ENCODE measurements around the gene STPG3.
"Not testable (repeated sequence)": the region's sequence is repeated elsewhere in the genome, so short reads cannot be mapped to it uniquely, and the experiment has no call there.

STPG3 gene

DNA sequence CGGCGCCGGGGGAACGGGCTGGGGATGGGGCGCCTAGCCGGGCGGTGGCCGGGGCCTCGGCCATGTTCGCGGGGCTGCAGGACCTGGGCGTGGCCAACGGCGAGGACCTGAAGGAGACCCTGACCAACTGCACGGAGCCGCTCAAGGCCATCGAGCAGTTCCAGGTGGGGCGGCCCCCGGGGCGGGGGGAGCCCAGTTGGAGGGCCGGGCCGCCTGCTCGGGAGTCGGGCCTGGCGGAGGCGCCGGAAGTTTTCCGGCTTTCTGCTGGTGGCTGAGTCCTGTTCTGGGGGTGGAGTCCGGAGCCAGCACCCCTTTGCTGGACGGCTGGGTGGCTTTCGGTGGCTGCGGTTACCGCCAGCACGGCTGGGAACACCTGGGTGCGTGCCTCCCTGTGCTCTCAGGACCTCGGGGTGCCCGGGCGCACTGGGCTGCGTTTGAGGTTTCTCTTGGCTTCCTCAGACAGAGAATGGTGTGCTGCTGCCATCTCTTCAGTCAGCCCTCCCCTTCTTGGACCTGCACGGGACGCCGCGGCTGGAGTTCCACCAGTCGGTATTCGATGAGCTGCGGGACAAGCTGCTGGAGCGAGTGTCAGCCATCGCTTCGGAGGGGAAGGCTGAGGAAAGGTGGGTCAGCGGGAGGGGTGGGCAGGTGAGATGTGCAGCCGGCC, 4.5 kb downstream of the STPG3 start:
- Histone ChIP-seq H3K27ac (peak overlapping the region; percentile 27 to 95 (median 87)), H3K4me3 (peak overlapping the region; percentile 73 to 100 (median 99))

GRCh38 chr9:137256362-137256761, 5.3 kb downstream of the STPG3 start:
- Histone ChIP-seq H3K4me3 (peak overlapping the region in 6 of 7 experiments; percentile 73 to 100 (median 100)), H3K27ac (peak overlapping the region in 2 of 21 experiments; percentile 89 to 95)

DNA sequence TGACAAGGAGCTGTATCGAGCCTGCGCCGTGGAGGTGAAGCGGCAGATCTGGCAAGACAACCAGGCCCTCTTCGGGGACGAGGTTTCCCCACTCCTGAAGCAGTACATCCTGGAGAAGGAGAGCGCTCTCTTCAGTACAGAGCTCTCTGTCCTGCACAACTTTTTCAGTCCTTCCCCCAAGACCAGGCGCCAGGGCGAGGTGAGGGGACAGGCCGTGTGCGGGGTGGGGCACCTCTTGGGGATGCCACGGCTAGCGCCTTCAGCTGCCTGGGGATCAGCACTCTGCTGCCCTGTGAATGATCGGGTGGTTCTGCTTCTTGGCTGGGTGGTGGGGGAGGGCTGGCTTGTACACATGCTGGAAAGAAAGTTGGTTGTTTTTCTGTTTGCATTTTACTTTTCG, 5.8 kb downstream of the STPG3 start:
- Histone ChIP-seq H3K27ac (no peak overlapping the region), H3K4me3 (no peak overlapping the region)

- H3K27ac ChIP-seq, result not testable (repeated sequence)
Observed at GRCh38 chr9:137262173-137262908, 11.3 kb downstream of the STPG3 start.

GRCh38 chr9:137262909-137263285, 11.8 kb downstream of the STPG3 start:
- Histone ChIP-seq H3K27ac (no peak overlapping the region), H3K4me3 (no peak overlapping the region)

More at GRCh38 chr9:137262173-137262908, 11.3 kb downstream of the STPG3 start:
- not testable (repeated sequence) for H3K4me3 ChIP-seq

DNA sequence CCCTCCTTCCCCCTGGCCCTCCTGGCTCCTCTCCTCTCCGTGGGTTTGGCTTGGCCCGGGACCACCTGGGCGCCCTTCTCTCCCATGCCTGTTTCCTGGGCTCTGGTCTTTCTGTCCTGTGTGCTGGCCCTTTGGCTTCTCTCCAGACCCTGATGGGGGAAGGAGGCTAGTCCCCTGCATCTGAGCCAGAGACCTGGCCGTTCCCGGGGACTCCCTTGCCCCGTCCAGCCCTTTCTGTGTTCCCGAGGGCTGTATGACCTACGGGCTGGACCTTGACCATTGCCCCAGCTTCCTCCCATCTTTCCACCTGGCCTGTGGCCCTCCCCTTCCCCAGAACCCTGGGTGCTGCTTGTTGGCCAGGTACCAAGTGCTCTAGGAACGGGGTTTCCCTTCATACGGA, 12.4 kb downstream of the STPG3 start:
- Histone ChIP-seq H3K4me3 (no peak overlapping the region), H3K27ac (no peak overlapping the region)

DNA sequence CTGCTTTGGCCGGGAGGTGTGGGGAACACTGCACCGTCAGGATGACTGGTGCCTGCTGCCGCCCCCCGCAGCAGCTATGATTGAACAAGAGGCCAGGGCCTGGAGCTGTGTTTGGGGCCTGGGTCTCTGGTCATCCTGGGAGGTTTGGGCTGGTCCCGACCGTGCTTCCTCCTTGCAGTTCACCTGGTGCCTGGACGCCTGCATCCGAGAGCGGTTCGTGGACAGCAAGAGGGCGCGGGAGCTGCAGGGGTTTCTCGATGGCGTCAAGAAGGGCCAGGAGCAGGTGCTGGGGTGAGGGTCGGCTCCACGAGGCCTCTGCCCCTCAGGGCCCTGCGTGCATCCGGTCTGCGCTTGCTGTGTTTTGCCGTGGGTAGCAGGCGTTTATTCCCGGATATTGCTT, 13.0 kb downstream of the STPG3 start:
- Histone ChIP-seq H3K4me3 (no peak overlapping the region), H3K27ac (no peak overlapping the region)

GRCh38 chr9:137265496-137266161, 14.5 kb downstream of the STPG3 start:
- H3K27ac ChIP-seq, result no peak overlapping the region
- no peak overlapping the region for H3K4me3 ChIP-seq

DNA sequence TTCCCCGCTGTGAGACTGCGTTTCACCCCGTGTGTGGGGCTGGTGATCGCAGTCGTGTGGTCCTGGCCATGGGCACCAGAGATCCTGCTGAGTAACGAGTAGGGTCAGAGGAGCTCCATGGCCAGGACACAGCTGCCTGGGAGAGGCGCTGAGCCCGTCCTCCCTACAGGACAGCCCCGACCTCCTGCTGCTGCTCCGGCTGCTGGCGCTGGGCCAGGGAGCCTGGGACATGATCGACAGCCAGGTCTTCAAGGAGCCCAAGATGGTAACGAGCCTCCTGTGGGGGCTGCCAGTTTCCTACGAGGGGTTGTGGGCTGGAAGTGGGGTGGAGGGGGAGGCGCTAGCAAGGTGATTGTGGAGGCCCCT, 15.1 kb downstream of the STPG3 start:
- Histone ChIP-seq H3K27ac (no peak overlapping the region), H3K4me3 (no peak overlapping the region)

DNA sequence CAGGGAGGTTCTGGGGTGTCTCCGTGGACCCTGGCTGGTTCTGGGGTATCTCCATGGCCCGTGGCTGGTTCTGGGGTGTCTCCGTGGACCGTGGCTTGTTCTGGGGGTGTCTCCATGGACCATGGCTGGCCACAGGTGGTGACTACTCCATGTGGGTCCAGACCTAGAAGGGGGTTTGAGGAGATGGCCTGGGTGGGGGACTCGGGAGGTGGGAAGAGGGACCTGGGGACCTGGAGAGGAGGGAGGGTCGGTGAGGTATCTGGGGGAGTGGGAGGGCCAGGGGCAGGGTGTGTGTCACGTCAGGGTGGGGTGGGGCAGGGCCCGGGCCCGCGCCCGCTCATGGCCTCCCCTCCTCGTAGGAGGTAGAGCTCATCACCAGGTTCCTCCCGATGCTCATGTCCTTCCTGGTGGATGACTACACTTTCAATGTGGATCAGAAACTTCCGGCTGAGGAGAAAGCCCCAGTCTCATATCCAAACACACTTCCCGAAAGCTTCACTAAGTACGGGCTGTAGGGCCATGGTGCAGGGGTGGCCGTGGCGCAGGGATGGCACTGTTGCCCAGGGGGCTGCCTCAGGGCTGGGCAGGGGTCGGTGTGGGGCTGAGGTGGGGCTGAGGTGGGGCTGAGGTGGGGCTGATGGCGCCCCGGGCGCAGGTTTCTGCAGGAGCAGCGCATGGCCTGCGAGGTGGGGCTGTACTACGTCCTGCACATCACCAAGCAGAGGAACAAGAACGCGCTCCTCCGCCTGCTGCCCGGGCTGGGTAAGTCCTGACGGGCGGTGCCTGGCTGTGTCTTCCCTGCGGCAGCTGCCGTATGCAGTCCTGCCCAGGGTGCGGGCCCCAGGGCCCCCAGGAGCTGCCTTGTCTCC, 15.7 kb downstream of the STPG3 start:
- Histone ChIP-seq H3K27ac (no peak overlapping the region), H3K4me3 (no peak overlapping the region)

- no peak overlapping the region for H3K4me3 ChIP-seq
- H3K27ac ChIP-seq, result peak overlapping the region in 2 of 21 experiments; percentile 11 to 23
Observed at GRCh38 chr9:137267933-137268355, 16.9 kb downstream of the STPG3 start.

DNA sequence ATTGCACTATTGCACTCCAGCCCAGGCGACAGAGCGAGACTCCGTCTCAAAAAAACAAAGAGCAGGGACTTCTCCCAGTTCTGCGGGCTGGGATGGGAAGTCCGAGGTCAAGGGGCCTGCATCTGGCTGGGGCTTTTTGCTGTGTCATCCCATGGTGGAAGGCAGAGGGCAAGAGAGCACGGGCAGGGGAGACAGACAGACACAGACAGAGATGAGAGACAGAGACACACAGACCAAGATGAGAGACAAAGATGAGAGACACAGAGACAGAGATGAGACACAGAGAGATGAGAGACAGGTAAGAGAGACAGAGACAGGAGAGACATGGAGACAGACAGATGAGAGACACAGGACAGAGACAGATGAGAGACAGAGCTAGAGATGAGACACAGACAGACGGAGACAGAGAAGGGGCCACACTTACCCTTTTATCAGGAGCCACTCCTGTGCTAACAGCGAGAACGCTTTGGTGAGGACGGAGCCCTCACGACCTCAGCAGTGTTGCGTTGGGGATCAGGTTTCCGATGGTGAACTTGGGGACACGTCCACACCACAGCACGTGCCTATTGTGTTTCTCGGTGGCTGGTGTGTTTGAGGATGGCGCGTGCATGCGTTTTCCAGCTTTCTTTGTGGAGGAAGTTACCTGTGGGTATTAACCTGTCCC, 17.6 kb downstream of the STPG3 start:
- no peak overlapping the region for H3K4me3 ChIP-seq
- peak overlapping the region in 6 of 21 experiments; percentile 2 to 37 (median 24) for H3K27ac ChIP-seq

DNA sequence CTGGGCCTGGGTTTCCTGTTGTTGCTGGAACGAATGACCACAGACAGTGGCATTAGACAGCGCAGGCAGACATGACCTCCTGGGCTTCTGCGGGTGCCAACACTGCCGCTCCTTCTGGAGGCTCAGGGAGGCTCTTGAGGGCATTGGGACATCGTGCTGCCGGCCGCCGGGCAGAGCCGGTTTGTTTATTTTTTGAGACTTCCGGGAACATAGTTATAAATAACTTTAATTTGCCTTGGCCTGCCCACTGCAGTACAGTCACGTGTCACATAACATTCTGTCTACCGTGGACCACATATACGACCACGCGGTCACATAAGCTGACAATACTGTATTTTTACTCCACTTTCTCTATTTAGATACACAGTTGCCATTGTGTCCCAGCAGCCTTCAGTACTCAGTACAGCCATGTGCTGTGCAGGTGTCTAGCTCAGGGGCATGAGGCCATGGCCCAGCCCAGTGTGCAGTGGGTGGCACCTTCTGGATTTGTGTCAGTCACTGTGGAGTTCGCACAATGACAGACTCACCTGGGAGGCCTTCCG, 18.2 kb downstream of the STPG3 start:
- Histone ChIP-seq H3K4me3 (no peak overlapping the region), H3K27ac (peak overlapping the region in 7 of 21 experiments; percentile 2 to 37 (median 23))

DNA sequence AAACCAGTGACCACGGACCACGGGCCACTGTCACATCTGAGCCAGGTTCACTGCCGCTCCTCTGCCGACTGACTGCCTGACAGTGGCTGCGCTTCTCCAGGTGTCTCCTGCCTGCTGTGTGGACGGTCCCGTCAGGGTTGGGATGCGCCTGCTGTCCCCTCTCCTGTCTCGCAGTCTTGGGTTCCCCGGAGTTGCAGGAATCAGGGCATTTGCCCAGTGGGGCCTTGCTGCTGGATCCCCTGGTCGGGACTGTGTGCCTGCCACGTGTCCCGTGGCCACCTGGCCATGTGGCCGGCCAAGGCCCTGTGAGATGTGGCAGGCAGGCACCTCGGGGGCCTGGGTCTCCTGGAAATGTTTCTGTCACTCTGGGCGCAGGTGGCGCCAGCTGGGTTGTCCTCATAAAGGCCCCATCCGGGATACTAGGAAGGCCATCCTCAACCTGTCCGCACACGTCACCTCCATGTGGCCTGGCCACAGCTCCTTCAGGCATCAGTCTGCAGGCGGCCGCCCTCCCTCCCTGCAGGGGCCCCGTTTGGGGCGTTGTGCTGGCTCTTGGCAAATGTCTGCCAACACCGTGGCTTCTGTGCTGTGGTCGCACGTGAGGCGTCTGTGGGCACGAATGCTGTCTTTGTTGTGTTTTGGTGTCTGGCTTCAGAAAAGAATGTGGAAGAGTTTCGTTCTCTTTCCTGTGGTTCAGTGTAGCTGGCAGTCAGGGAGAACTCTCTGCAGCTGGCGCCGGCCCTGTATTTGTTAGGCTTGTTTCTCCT, 20.0 kb downstream of the STPG3 start:
- Histone ChIP-seq H3K4me3 (no peak overlapping the region), H3K27ac (no peak overlapping the region)

DNA sequence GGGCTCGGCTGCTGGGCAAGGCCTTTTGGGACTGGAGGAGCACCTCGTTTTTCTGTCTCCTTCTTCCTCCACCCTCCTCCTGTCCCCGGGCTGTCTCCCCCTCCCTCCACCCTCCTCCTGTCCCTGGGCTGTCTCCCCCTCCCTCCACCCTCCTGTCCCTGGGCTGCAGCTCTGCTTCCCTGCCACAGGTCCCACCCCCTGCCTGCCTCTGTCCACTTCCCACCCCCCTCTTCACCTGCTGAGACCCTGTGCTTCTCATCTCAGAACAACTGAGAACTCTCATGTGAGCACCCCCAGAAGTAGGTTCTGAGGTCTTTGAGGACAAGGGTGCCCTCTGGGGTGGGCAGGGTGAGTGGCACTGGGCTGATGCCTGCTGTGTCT, 20.6 kb downstream of the STPG3 start:
- H3K27ac ChIP-seq, result no peak overlapping the region
- no peak overlapping the region for H3K4me3 ChIP-seq

DNA sequence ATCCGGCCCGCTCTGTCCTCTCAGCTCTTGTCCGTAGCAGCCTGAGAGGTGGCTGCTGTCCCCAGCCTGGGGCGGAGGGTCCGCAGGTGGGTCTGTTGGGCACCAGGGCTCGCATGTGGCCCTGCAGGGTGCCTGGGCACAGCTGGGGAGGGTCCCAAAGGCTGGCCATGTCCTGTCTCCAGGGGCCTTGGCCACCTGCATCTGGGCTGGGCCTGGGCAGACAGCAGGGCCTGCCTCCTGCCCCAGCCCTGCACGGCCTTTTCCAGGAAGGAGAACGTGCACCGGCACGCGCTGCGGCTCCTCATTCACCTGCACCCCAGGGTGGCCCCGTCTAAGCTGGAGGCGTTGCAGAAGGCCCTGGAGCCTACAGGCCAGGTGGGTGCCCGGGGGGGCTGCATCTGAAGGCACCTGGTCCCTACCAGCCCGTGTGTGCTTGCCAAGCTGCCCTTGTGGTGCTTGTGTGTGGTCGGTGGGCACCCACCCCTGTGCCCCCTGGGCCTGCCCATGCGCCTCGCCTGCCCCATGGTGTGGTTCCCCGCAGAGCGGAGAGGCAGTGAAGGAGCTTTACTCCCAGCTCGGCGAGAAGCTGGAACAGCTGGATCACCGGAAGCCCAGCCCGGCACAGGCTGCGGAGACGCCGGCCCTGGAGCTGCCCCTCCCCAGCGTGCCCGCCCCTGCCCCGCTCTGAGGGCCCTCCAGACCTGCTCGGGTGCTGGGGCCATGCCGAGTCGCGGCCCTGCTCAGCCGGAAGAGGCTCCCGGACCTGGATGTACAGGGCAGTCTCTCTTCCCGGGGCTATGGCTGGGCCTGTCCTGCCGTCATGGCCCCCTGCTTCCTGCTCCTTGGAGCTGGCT, 21.4 kb downstream of the STPG3 start:
- H3K27ac ChIP-seq, result no peak overlapping the region
- no peak overlapping the region for H3K4me3 ChIP-seq

GRCh38 chr9:137273095-137273490, 22.0 kb downstream of the STPG3 start:
- Histone ChIP-seq H3K4me3 (no peak overlapping the region), H3K27ac (no peak overlapping the region)
